GM23338 (cell line): Measurements from ENCODE around the gene GPR37L1. TPM values are rescaled to one million over a fixed set of nuclear protein-coding genes. Genes with fewer than 3 reads are reported as not detected.

ENCODE experiments used
- ATAC-seq: fragments of 200-7000 bp; cut with Tn5 transposase; 3 replicates; pipeline ENCODE4 v1.9.1; 2020
- DNase-seq: peaks from one replicate; pipeline ENCODE4 v3.0.0-alpha.2; 2015; ENCODE audit warnings: low spot score
- H2AFZ ChIP-seq: fragments of 200-600 bp; sonication (generic); 2 replicates; pipeline ENCODE4 v1.8.0; 2016; ENCODE audit warnings: antibody characterized with exemption, mild to moderate bottlenecking, moderate library complexity
- H3F3A ChIP-seq: fragments of 200-600 bp; sonication (generic); replicated peaks from 2 replicates; pipeline ENCODE4 v1.8.0; 2017; ENCODE audit warnings: antibody characterized with exemption, mixed run types, low read depth
- H3K27ac ChIP-seq: fragments of 200-600 bp; sonication (generic); 2 replicates; pipeline ENCODE4 v1.6.1; 2016; ENCODE audit warnings: low read depth
- H3K27me3 ChIP-seq: fragments of 200-600 bp; sonication (generic); 2 replicates; pipeline ENCODE4 v1.8.0; 2016; ENCODE audit warnings: mild to moderate bottlenecking, mixed run types, moderate library complexity; ENCODE audit not compliant: insufficient read depth
- H3K36me3 ChIP-seq: fragments of 200-600 bp; sonication (generic); 2 replicates; pipeline ENCODE4 v1.8.0; 2016; ENCODE audit warnings: mild to moderate bottlenecking; ENCODE audit not compliant: insufficient read depth
- H3K4me1 ChIP-seq: fragments of 200-600 bp; sonication (generic); 2 replicates; pipeline ENCODE4 v1.8.0; 2016; ENCODE audit warnings: mild to moderate bottlenecking, moderate library complexity; ENCODE audit not compliant: insufficient read depth
- H3K4me2 ChIP-seq: fragments of 200-600 bp; sonication (generic); 2 replicates; pipeline ENCODE4 v1.7.1; 2017; ENCODE audit warnings: mixed run types
- H3K4me3 ChIP-seq: fragments of 200-600 bp; sonication (generic); 2 replicates; pipeline ENCODE4 v1.6.1; 2016; ENCODE audit warnings: mixed run types
- H3K79me2 ChIP-seq: fragments of 200-600 bp; sonication (generic); replicated peaks from 2 replicates; pipeline ENCODE4 v1.8.0; 2017; ENCODE audit warnings: mild to moderate bottlenecking; ENCODE audit not compliant: insufficient read depth
- H3K9me2 ChIP-seq: fragments of 200-600 bp; sonication (generic); 2 replicates; pipeline ENCODE4 v1.8.0; 2017; ENCODE audit not compliant: insufficient read depth
- H4K20me1 ChIP-seq: fragments of 200-600 bp; sonication (generic); replicated peaks from 2 replicates; pipeline ENCODE4 v1.8.0; 2017; ENCODE audit warnings: mild to moderate bottlenecking; ENCODE audit not compliant: insufficient read depth
- H3K27ac Mint-ChIP-seq: 2 replicates; pipeline ENCODE4 v1.8.0; 2020; ENCODE audit warnings: inconsistent platforms, mild to moderate bottlenecking, moderate library complexity, mixed read lengths
- H3K27me3 Mint-ChIP-seq: 3 replicates; pipeline ENCODE4 v1.8.0; 2022; ENCODE audit warnings: low read depth, mild to moderate bottlenecking, moderate library complexity, mixed read lengths, inconsistent platforms; ENCODE audit not compliant: insufficient read depth, poor library complexity
- H3K36me3 Mint-ChIP-seq: 3 replicates; pipeline ENCODE4 v1.8.0; 2021; ENCODE audit warnings: low read depth, mild to moderate bottlenecking, inconsistent platforms, moderate library complexity, mixed read lengths
- H3K4me1 Mint-ChIP-seq: 3 replicates; pipeline ENCODE4 v1.8.0; 2020; ENCODE audit warnings: mild to moderate bottlenecking, inconsistent platforms, mixed read lengths
- H3K4me3 Mint-ChIP-seq: 3 replicates; pipeline ENCODE4 v1.8.0; 2021; ENCODE audit warnings: moderate library complexity, mild to moderate bottlenecking, inconsistent platforms, mixed read lengths
- H3K9me3 Mint-ChIP-seq: 3 replicates; pipeline ENCODE4 v1.8.0; 2020; ENCODE audit warnings: moderate library complexity, mild to moderate bottlenecking, inconsistent platforms, mixed read lengths
- CREB1 ChIP-seq: fragments of 250-450 bp; sonication (Bioruptor Pico); IDR thresholded peaks from 2 replicates; pipeline ENCODE4 v1.5.0; 2020; ENCODE audit warnings: low read depth, mild to moderate bottlenecking, moderate library complexity
- ETS1 ChIP-seq: IDR thresholded peaks from 2 replicates; pipeline ENCODE4 v1.6.1; 2016; ENCODE audit warnings: antibody characterized with exemption
- EZH2 ChIP-seq: fragments of 200-600 bp; sonication (generic); IDR thresholded peaks from one replicate; pipeline ENCODE4 v1.8.0; 2017; ENCODE audit warnings: antibody characterized with exemption, mild to moderate bottlenecking, low read depth; ENCODE audit not compliant: unreplicated experiment
- REST ChIP-seq: IDR thresholded peaks from one replicate; pipeline ENCODE4 v1.6.1; 2018; ENCODE audit warnings: antibody characterized with exemption; ENCODE audit not compliant: unreplicated experiment
- STAT1 ChIP-seq: IDR thresholded peaks from one replicate; pipeline ENCODE4 v1.6.1; 2016; ENCODE audit warnings: antibody characterized with exemption; ENCODE audit not compliant: unreplicated experiment
- ZNF462 ChIP-seq: fragments of 250-450 bp; sonication (Bioruptor Pico); IDR thresholded peaks from 2 replicates; pipeline ENCODE4 v1.5.0; 2020; ENCODE audit warnings: mild to moderate bottlenecking, moderate library complexity
- polyA plus RNA-seq: library from polyadenylated mRNA; unstranded; fragments of >200 nt; fragmentation: Nextera tagmentation; extraction: Ambion mirVana; gene quantifications from 2 replicates; pipeline ENCODE4 v1.2.1, GENCODE V29; 2016
- total RNA-seq: library from RNA; depleted of rRNA; stranded (reverse); fragments of >200 nt; shearing (Covaris generic); gene quantifications from 2 replicates; pipeline ENCODE4 v1.2.3, GENCODE V29; 2014

Gene GPR37L1
- total and polyA plus RNA-seq, 2 experiments from 2014 or later, result 0.08 to 0.21 TPM

- H3K9me2 ChIP-seq, result no peaks in the 10 kb centered on the region
- H3F3A ChIP-seq, result peaks cover 9% of the 10 kb centered on the region; the same call in 1 of the 2 replicates
- peaks cover 35% of the 10 kb centered on the region for H3K36me3 Mint-ChIP-seq
- H3K4me3 Mint-ChIP-seq, result no peak overlapping the region
- H2AFZ ChIP-seq, result no peak overlapping the region
- H3K9me3 Mint-ChIP-seq, result no peaks in the 10 kb centered on the region
- H3K79me2 ChIP-seq, result peaks cover 10% of the 10 kb centered on the region; the same call in 1 of the 2 replicates
- no peak overlapping the region for H3K27ac ChIP-seq
- peaks cover 25% of the 10 kb centered on the region for H3K4me1 Mint-ChIP-seq
- peaks cover 4% of the 10 kb centered on the region; the same call in 1 of the 2 replicates for H3K4me1 ChIP-seq
- H3K4me2 ChIP-seq, result no peak overlapping the region
- H3K27ac Mint-ChIP-seq, result no peak overlapping the region
- TF ChIP-seq ETS1, result no peak
- TF ChIP-seq ZNF462 (CRISPR knock-in tag), result no peak
- no peak for TF ChIP-seq CREB1 (CRISPR knock-in tag)
- no peak for TF ChIP-seq EZH2
- TF ChIP-seq STAT1, result no peak
- TF ChIP-seq REST, result no peak
- no peaks in the 10 kb centered on the region; the same call in 1 of the 2 replicates for H3K36me3 ChIP-seq
- peaks cover 6% of the 10 kb centered on the region for H3K27me3 Mint-ChIP-seq
- no peak for DNase-seq
- H4K20me1 ChIP-seq, result no peaks in the 10 kb centered on the region; the same call in 1 of the 2 replicates
- no peak overlapping the region for H3K4me3 ChIP-seq
- ATAC-seq, result no peak
- no peaks in the 10 kb centered on the region for H3K27me3 ChIP-seq
Measured at GRCh38 chr1:202133989-202134388, 11.3 kb downstream of the GPR37L1 start.
